TTC549 (cell line): ENCODE results near the gene LETM1.

Source experiments
- FAIRE-seq: peaks from 2 replicates; lab custom pipeline; 2012; peaks lifted over from hg19 to GRCh38; lab: Jason Lieb, UNC

Gene LETM1

GRCh38 chr4:1805493-1806222, 50.3 kb downstream of the LETM1 start:
- no peak for FAIRE-seq

GRCh38 chr4:1804638-1805492, 51.1 kb downstream of the LETM1 start:
- no peak for FAIRE-seq

GRCh38 chr4:1803523-1804423, 52.2 kb downstream of the LETM1 start:
- no peak for FAIRE-seq

- FAIRE-seq: no peak
Measured at GRCh38 chr4:1802720-1803522, 53.0 kb downstream of the LETM1 start.

GRCh38 chr4:1802151-1802715, 53.7 kb downstream of the LETM1 start:
- no peak for FAIRE-seq

- no peak for FAIRE-seq
Measured at GRCh38 chr4:1801286-1801958, 54.5 kb downstream of the LETM1 start.

- no peak for FAIRE-seq
Measured at GRCh38 chr4:1800805-1801204, 55.2 kb downstream of the LETM1 start.

- FAIRE-seq: no peak
Measured at GRCh38 chr4:1799387-1800375, 56.3 kb downstream of the LETM1 start.

- no peak for FAIRE-seq
Measured at GRCh38 chr4:1798580-1799386, 57.2 kb downstream of the LETM1 start.

- FAIRE-seq: no peak
Measured at GRCh38 chr4:1797861-1798579, 57.9 kb downstream of the LETM1 start.

- no peak for FAIRE-seq
Measured at GRCh38 chr4:1797298-1797860, 58.6 kb downstream of the LETM1 start.

GRCh38 chr4:1796486-1797204, 59.3 kb downstream of the LETM1 start:
- FAIRE-seq: no peak

- no peak for FAIRE-seq
Measured at GRCh38 chr4:1795299-1796195, 60.4 kb downstream of the LETM1 start.

- FAIRE-seq: no peak
Measured at GRCh38 chr4:1794809-1795298, 61.1 kb downstream of the LETM1 start.

- FAIRE-seq: no peak
Measured at GRCh38 chr4:1793940-1794808, 61.8 kb downstream of the LETM1 start.
